22Rv1 (cell line): ENCODE measurements around the gene EIF1.

Experiments used
- ZFX ChIP-seq: fragments of 450-650 bp; IDR thresholded peaks from 2 replicates; pipeline ENCODE4 v1.6.1; 2017; ENCODE audit warnings: antibody characterized with exemption, borderline replicate concordance
- TF ChIP-seq, protein P1 (sequence below): fragments of 450-650 bp; IDR thresholded peaks from 2 replicates; pipeline ENCODE4 v1.5.1; 2017; ENCODE audit warnings: mild to moderate bottlenecking

DNA sequence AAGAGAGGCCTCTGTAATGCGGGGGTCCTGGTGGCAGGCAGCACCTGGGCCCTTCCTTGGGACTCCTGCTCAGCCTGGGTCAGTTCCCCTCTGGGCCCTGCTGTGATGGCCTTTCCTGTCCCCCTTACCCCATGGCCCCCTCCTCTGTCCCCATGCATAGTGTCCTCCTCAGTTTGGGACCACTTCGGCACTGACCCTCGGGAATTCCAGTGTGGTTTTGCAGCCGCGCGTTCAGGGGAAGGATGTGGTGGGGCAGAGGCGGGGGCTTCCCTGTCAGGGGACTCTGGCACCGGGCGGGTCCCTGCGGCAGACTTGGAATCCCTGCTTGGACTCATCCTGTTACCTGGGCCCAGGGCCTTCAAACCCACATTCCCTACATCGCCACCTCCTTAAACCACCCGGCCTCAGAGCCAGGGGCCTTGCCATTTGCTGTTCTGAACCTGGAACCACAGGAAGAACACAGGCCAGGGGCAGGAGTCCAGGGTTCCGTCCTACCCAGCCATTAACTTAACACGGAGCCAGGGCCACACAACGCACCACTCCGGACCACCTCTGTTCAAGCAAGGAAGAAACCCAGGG lies 31.4 kb upstream of the EIF1 start:
- TF ChIP-seq, protein P1, sequence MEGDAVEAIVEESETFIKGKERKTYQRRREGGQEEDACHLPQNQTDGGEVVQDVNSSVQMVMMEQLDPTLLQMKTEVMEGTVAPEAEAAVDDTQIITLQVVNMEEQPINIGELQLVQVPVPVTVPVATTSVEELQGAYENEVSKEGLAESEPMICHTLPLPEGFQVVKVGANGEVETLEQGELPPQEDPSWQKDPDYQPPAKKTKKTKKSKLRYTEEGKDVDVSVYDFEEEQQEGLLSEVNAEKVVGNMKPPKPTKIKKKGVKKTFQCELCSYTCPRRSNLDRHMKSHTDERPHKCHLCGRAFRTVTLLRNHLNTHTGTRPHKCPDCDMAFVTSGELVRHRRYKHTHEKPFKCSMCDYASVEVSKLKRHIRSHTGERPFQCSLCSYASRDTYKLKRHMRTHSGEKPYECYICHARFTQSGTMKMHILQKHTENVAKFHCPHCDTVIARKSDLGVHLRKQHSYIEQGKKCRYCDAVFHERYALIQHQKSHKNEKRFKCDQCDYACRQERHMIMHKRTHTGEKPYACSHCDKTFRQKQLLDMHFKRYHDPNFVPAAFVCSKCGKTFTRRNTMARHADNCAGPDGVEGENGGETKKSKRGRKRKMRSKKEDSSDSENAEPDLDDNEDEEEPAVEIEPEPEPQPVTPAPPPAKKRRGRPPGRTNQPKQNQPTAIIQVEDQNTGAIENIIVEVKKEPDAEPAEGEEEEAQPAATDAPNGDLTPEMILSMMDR: no peak
- TF ChIP-seq ZFX: no peak
